HCT116 (cell line): ENCODE data around the gene CYB5RL.

Experiments
- EZH2 ChIP-seq: fragments of 200-600 bp; sonication (generic); IDR thresholded peaks from 2 replicates; pipeline ENCODE4 v1.6.1; 2017; ENCODE audit warnings: antibody characterized with exemption, mixed run types
- EZH2phosphoT487 ChIP-seq: fragments of 200-600 bp; IDR thresholded peaks from 2 replicates; pipeline ENCODE4 v1.6.1; 2018; ENCODE audit warnings: antibody characterized with exemption, borderline replicate concordance
- POLR2A ChIP-seq: IDR thresholded peaks from 2 replicates; pipeline ENCODE4 v1.7.0; 2011; ENCODE audit warnings: borderline replicate concordance; ENCODE audit not compliant: insufficient read depth, insufficient read length; ENCODE audit errors: extremely low read depth
- RAD21 ChIP-seq: IDR thresholded peaks from 2 replicates; pipeline ENCODE4 v1.6.1; 2012; ENCODE audit warnings: low read depth, mild to moderate bottlenecking
- SIN3A ChIP-seq: IDR thresholded peaks from 2 replicates; pipeline ENCODE4 v1.6.1; 2012; ENCODE audit warnings: low read depth
- TCF7L2 ChIP-seq: IDR thresholded peaks from 2 replicates; pipeline ENCODE4 v1.7.0; 2011; ENCODE audit warnings: borderline replicate concordance, inconsistent platforms; ENCODE audit not compliant: insufficient read depth, insufficient read length; ENCODE audit errors: extremely low read depth
- TF ChIP-seq, protein P1 (sequence below), 3 experiments: fragments of 200-600 bp in 1 of 3; sonication (generic) in 1 of 3; IDR thresholded peaks in 2 of 3; conservative IDR thresholded peaks in 1 of 3; 2 replicates each; pipeline ENCODE4 v1.5.1; 2012 to 2017; ENCODE audit warnings: low read depth in 2 of 3, low read length in 2 of 3, antibody characterized with exemption in 1 of 3, borderline replicate concordance in 1 of 3, control low read depth in 1 of 3, mild to moderate bottlenecking in 1 of 3, mixed read lengths in 1 of 3, mixed run types in 1 of 3, moderate library complexity in 1 of 3; ENCODE audit not compliant: insufficient read depth in 1 of 3

DNA sequence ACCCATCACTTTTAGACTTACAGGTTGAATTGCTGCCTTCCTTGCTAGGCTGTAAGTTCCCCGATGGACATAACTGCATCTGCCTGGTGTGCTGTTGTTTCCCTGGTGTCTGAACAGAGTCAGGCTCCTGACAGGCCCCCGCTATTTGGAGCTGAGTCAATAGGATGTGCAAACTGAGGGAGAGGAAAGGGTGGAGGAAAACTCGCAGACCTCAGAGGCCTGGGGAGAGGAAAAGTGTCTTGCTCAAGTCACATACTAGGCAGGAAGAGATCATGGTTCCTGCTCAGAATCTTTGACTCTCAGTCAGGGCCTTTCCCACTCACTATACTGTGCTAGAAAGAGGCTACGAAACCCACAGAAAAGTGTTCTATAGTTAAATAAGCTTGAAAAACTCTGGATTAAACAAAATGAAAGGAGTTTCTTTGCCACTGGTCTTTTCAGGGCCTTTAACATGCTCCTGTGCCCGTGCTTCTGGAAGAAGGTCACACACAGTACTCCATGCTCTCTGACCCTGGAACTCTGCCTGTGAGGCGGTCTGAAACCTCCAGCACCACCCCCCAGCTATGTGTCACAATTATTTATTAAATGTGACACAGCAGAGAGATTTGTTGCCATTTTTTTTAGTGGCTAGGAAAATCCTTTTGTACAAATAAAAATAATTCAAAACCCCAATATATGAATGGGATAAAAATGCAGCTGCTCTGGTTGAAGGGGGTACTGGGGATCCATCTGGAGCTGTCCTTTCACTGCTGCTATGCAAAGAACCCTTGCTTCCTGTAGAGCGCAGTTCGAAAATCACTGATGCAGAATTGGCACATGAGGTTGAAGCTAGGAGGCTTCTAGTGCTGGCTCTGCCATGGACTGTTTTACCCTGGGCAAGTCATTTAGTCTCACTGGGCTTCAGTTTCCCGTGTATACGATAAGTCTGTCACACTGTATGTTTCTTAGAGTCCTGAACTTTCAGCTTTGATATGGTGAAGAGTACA, 26.9 kb downstream of the CYB5RL start:
- no peak for TF ChIP-seq EZH2
- TF ChIP-seq, protein P1, sequence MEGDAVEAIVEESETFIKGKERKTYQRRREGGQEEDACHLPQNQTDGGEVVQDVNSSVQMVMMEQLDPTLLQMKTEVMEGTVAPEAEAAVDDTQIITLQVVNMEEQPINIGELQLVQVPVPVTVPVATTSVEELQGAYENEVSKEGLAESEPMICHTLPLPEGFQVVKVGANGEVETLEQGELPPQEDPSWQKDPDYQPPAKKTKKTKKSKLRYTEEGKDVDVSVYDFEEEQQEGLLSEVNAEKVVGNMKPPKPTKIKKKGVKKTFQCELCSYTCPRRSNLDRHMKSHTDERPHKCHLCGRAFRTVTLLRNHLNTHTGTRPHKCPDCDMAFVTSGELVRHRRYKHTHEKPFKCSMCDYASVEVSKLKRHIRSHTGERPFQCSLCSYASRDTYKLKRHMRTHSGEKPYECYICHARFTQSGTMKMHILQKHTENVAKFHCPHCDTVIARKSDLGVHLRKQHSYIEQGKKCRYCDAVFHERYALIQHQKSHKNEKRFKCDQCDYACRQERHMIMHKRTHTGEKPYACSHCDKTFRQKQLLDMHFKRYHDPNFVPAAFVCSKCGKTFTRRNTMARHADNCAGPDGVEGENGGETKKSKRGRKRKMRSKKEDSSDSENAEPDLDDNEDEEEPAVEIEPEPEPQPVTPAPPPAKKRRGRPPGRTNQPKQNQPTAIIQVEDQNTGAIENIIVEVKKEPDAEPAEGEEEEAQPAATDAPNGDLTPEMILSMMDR (IDR thresholded peaks at IDR 0.05 in 2 of 3, conservative IDR thresholded peaks at IDR 0.05 in 1 of 3; ENCODE audit: borderline replicate concordance in 1 of 3, insufficient read depth in 1 of 3, low read depth in 2 of 3, low read length in 2 of 3) = no peak
- TF ChIP-seq TCF7L2 = no peak
- TF ChIP-seq EZH2phosphoT487 = no peak
- TF ChIP-seq POLR2A = no peak
- TF ChIP-seq RAD21 = no peak
- TF ChIP-seq SIN3A = no peak
